NCI-H2227 (cell line): ENCODE data around the gene ARHGEF28.

ENCODE experiments used
- DNase-seq: peaks from one replicate; lab custom pipeline; 2025; ENCODE audit not compliant: unreplicated experiment; lab: John Stamatoyannopoulos, UW

The ARHGEF28 gene

DNA sequence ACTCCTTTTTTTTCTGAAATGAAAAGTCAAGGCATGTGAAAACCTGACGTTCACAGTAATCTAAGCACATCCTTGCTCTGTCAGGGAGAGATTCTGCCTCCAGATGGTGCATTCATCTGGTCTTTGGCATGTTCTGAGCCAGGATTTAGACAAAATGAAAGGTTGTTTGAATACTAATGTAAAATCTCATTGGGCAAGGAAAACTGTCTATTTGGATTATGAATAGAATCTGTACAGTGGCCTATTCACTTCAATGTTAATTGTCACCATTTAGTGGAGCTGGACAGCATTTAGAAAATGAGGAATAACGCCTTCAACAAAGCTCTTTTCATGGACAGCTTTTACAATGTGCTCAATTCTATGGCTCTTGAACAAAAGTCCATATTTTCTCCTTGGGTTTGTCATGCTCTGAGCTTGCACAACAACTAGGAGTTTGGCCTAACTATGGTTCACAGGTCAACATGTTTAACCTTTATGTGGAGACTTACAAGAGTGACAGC, 28.9 kb downstream of the ARHGEF28 start:
- DNase-seq = no peak

DNA sequence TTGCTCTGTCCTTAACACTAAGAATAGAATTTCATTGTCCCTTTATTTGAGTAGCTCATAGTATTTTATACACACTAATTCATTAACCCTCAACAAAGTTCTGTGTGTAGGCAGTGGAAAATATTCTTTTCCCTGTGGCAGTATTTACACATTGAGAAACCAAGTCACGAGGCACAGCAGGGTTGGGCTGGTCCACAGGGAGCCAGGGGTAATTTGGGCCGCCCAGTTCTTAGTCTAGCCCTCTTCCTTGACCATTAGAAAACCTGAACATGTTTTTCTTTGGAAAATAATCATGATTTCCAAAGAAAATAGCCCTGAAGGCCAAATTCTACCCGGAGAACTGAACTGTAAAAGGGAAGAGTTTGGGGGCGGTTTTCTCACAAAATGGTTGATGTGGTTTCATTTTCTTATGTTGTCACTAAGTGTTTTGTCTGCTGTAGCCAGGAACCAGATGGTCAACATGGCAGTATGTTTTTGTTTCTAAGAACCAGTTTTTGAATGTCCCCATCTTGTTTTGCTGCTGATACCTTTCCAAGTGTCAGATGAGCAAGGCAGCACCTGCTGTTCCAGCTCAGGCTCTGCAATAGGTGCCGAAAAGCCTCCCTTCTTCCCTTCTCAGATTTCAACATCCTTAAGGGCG, 29.6 kb downstream of the ARHGEF28 start:
- no peak for DNase-seq

- DNase-seq = no peak
Observed at GRCh38 chr5:73661753-73662152, 35.8 kb downstream of the ARHGEF28 start.

GRCh38 chr5:73663161-73663859, 37.3 kb downstream of the ARHGEF28 start:
- DNase-seq = no peak

GRCh38 chr5:73663860-73664240, 37.9 kb downstream of the ARHGEF28 start:
- no peak for DNase-seq

GRCh38 chr5:73664796-73665195, 38.8 kb downstream of the ARHGEF28 start:
- no peak for DNase-seq

DNA sequence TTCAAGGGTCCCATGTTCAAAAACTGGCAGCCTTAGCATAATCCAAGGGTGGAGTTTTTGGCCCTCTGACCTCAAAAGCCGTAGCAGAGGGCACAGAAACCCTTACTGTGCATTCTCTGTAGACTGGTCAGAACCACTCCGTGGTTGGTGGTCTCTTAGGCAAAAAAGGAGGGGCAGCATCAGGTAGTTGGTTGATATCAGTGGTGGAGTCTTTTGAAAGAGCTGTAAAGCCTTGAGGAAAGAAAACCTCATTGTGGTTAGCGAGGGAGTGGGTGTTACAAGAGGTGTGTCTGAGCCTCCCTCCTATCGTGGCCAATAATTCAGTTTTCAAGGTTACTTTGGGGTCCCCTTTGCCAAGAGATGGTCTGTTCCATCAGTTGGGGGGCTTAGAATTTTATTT, 40.9 kb downstream of the ARHGEF28 start:
- no peak for DNase-seq

GRCh38 chr5:73668017-73668416, 42.0 kb downstream of the ARHGEF28 start:
- no peak for DNase-seq

DNA sequence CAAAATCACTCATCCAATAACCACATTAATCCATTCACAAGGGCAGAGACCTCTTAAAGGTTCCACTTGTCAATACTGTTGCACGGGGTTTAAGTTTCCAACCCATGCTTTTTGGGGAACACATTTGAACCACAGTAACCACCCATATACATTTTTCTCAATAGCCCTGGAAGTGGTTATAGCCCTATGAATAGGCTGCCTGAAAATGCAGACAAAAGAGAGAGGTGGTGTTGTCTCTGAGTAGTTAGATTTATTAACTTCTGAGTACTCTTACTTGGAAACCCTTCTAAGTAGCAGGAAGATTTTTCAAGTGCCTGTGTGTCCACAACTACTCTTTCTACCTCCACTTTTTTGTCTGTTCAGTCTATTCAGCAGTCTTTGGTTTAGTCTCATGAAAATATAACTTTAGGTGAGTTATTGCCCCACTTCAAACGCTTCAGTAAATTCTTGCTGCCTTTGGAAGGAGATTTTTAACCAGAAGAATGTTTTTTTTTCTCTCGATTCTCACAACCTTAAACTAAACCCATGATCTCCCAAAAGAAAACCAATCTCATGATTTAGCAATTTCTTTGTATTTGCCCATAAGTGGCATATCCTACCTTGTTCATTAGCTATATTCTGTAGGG, 42.6 kb downstream of the ARHGEF28 start:
- DNase-seq = no peak

DNA sequence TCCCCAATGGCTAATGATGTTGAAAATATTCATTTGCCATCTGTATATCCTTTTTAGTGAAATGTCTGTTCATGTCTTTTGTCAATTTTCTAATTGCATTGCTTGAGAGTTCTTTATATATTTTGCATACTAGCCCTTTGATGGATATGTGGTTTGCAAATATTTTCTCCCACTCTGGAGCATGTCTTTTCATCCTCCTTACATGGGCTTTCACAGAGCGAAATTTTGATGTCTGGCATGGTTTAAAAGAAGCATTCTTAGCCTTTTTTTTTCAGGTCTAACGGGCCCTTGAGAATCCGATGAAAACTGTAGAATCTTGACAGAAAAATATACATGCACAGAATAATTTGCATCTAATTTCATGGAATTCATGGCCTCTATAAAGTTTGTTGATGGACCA, 44.7 kb downstream of the ARHGEF28 start:
- DNase-seq = no peak

DNA sequence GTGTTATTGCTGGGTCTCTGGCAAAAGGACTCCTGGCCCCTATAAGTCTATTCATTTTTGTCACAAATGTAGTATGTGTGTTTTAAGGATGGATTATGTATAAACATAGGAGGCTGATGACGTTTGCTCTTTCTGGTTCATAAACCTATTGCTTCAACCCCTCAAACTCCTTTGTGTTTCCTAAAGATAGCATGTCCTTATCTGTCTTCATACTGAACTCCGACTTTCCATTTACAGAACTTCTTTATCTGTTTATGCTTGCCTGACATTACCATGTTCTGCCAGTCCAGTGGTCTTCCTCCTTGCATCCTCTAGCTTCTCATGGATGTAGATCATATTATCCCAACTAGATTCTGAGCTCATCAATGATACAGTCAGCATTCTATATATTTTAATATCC, 46.1 kb downstream of the ARHGEF28 start:
- DNase-seq = no peak

DNA sequence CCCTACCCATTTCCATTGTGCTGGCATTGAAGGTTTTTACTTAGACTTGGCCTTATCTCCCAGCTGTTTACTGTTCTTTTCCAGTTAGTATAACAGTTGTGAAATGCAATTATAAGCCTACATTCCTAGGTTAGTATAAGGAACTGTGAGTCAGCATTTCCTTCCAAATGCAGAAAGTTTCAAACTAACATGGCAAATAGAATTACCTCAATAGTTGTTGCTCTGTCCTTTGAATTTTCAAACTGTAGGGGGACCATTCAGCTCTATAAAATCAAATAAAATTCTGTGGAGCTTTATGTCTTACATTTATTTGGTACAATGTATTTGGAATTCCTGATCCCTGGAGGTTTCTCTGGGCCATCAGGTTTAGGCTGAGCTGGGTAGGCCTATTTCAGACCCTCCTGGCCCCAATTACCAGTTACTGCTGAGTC, 47.2 kb downstream of the ARHGEF28 start:
- no peak for DNase-seq

GRCh38 chr5:73674669-73675004, 48.6 kb downstream of the ARHGEF28 start:
- DNase-seq = no peak

GRCh38 chr5:73678322-73678740, 52.3 kb downstream of the ARHGEF28 start:
- no peak for DNase-seq

DNA sequence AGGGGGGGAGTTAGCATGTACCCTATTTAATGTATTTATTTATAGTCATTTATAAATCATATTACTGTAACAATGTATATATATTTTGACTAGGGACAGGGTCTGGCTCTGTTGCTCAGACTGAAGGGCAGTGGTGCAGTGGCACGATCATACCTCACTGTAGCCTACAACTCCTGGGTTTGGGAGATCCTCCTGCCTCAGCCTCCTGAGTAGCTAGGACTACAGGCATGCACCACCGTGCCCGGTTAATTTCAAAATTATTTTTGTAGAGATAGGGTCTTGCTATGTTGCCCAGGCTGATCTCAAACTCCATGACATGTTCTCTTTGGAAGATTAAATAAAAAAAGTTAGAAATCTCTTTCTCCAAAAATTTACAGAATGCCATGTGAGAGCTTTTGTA, 52.8 kb downstream of the ARHGEF28 start:
- DNase-seq = no peak

DNA sequence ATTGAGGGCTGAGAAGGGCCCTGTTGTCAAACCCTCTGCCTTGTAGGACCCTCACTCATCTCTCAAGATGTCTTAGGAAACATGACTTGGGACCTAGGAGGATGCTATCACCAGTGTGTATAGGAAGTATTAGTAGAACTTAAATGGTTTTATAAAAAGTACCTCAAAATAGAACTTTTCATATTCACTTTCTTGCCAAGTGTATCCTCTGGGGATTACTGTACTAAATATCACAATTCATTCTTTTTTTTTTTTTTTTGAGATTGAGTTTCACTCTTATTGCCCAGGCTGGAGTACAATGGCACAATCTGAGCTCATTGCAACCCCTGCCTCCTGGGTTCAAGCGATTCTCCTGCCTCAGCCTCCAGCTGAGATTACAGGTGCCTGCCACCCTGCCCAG, 56.2 kb downstream of the ARHGEF28 start:
- DNase-seq = no peak

GRCh38 chr5:73684691-73685090, 58.7 kb downstream of the ARHGEF28 start:
- DNase-seq = no peak

DNA sequence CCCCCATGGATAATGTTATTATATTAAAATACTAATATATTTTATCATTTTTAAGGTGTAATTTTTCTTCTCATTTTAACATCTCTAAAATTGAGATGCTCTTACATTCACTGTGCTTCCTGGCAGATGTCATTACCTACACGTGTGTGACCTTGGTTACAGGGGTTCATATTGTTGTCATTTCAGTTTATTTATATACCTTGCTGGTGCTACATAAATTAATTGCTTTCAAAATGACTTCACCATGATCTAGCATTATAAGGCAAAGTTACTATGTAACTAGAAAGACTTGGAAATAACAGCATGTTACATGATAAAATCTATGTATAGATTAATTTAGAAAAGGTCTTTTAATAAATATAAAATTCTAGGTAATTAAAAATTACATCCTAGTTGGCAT, 60.9 kb downstream of the ARHGEF28 start:
- no peak for DNase-seq

GRCh38 chr5:73687357-73687756, 61.4 kb downstream of the ARHGEF28 start:
- no peak for DNase-seq

DNA sequence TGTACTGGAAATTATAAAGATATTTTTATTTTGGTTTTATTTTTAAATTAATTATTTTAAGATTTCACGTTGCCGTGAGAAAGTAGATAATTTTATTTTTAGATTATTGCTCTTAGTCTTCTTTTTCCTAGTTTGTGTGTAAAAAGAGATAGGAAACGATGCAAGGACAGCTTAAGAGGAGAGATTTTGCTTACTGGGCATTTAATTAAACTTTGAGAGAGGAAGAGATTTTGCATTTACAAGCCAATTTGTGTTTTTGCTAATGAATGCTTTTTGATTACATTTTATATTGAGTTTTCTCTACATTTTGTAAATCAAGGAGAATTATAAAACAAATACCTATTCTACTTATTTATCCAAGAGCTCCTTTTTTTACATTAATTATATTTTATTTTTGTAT, 64.0 kb downstream of the ARHGEF28 start:
- no peak for DNase-seq

DNA sequence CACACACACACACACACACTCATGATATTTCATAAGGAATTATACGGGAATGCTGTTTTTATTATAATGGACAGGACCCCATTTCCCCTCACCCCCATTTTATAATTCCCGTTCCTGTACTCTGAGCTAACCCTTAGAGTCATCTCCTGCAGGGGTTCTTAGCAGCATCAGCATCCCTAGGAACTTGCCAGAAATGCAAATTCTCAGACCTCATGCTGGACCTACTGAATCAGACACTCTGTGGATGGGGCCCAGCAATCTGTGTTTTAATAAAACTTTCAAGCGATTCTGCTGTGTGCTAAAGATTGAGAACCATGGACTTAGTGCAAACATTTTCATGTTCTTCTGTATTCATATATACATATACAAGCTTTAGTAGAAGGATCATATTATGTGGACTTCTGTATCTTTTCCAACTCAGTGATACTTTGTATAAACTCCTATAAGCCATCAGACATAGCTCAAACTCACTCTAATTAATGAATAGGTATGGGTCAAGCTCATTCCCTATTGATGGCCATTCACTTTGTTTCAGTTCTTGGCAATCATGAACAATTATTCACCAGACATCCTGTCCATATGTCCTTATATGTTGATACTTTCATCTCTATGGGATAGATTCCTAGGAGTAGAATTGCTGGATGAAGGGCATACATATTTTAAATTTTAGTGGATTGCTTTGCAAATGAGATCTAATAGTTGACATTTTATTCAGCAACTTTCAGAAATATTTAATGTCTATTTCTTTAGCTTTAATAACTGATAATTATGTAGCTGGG, 65.5 kb downstream of the ARHGEF28 start:
- DNase-seq = no peak
